Measurements from ENCODE around the gene RPL29.

Gene RPL29

GRCh38 chr3:52024765-52025452, 29.2 kb upstream of the RPL29 start:
- DNase-seq = no peak

- DNase-seq = no peak
Measured at GRCh38 chr3:52023860-52024764, 28.4 kb upstream of the RPL29 start.

GRCh38 chr3:52023101-52023770, 27.5 kb upstream of the RPL29 start:
- no peak for DNase-seq

GRCh38 chr3:52022323-52023100, 26.8 kb upstream of the RPL29 start:
- no peak for DNase-seq

GRCh38 chr3:52021489-52022268, 26.0 kb upstream of the RPL29 start:
- DNase-seq = no peak

GRCh38 chr3:52020796-52021195, 25.1 kb upstream of the RPL29 start:
- no peak for DNase-seq

- DNase-seq = no peak
Measured at GRCh38 chr3:52019352-52020080, 23.8 kb upstream of the RPL29 start.

GRCh38 chr3:52018319-52019000, 22.8 kb upstream of the RPL29 start:
- DNase-seq = no peak

- DNase-seq = no peak
Measured at GRCh38 chr3:52017586-52017985, 21.9 kb upstream of the RPL29 start.

GRCh38 chr3:52015438-52016228, 19.9 kb upstream of the RPL29 start:
- no peak for DNase-seq

GRCh38 chr3:52014613-52015012, 18.9 kb upstream of the RPL29 start:
- no peak for DNase-seq

GRCh38 chr3:52013802-52014598, 18.3 kb upstream of the RPL29 start:
- no peak for DNase-seq

- no peak for DNase-seq
Measured at GRCh38 chr3:52012699-52013098, 17.0 kb upstream of the RPL29 start.

GRCh38 chr3:52010431-52010830, 14.7 kb upstream of the RPL29 start:
- DNase-seq = no peak

- no peak for DNase-seq
Measured at GRCh38 chr3:52007291-52007690, 11.6 kb upstream of the RPL29 start.

GRCh38 chr3:52006820-52007133, 11.1 kb upstream of the RPL29 start:
- DNase-seq = no peak

- no peak for DNase-seq
Measured at GRCh38 chr3:52006017-52006819, 10.5 kb upstream of the RPL29 start.

- no peak for DNase-seq
Measured at GRCh38 chr3:52005571-52005986, 9.9 kb upstream of the RPL29 start.

Data from activated T-cell treated with anti-CD3 and anti-CD28 coated beads for 4 hours (primary cell).